HepG2 (cell line): ENCODE results near the gene SAPCD1. TPM values are rescaled to one million over a fixed set of nuclear protein-coding genes. Genes with fewer than 3 reads are reported as not detected.

Source experiments
- CAMTA2 ChIP-seq: sonication (generic); formaldehyde crosslinking; IDR thresholded peaks from 2 replicates; pipeline ENCODE4 v1.4.0; 2020; ENCODE audit warnings: mild to moderate bottlenecking, missing genetic modification reagents, borderline replicate concordance
- ESRRA ChIP-seq: sonication (generic); formaldehyde crosslinking; IDR thresholded peaks from 2 replicates; pipeline ENCODE4 v1.5.1; 2020; ENCODE audit warnings: mild to moderate bottlenecking, low read depth, missing genetic modification reagents
- GPN1 ChIP-seq: sonication (generic); formaldehyde crosslinking; IDR thresholded peaks from 2 replicates; pipeline ENCODE4 v1.5.1; 2020; ENCODE audit warnings: missing genetic modification reagents, borderline replicate concordance
- HDAC2 ChIP-seq: sonication (generic); formaldehyde crosslinking; IDR thresholded peaks from 2 replicates; pipeline ENCODE4 v1.4.0; 2020; ENCODE audit warnings: missing genetic modification reagents
- MAFG ChIP-seq: sonication (generic); formaldehyde crosslinking; IDR thresholded peaks from 2 replicates; pipeline ENCODE4 v1.5.1; 2020; ENCODE audit warnings: mild to moderate bottlenecking, missing genetic modification reagents
- NRL ChIP-seq: sonication (generic); formaldehyde crosslinking; IDR thresholded peaks from 2 replicates; pipeline ENCODE4 v1.5.0; 2020; ENCODE audit warnings: missing genetic modification reagents, mild to moderate bottlenecking, moderate library complexity, borderline replicate concordance
- POLR2G ChIP-seq: fragments of 200-400 bp; formaldehyde crosslinking; IDR thresholded peaks from 2 replicates; pipeline ENCODE4 v1.6.1; 2018; ENCODE audit warnings: mild to moderate bottlenecking, low read depth, low read length, moderate library complexity
- SAP130 ChIP-seq: IDR thresholded peaks from 2 replicates; pipeline ENCODE4 v1.6.1; 2016; ENCODE audit warnings: low read depth
- SMAD1 ChIP-seq: sonication (generic); formaldehyde crosslinking; IDR thresholded peaks from 2 replicates; pipeline ENCODE4 v1.4.0; 2020; ENCODE audit warnings: missing genetic modification reagents, low read depth, mild to moderate bottlenecking, borderline replicate concordance
- SRY ChIP-seq: sonication (generic); formaldehyde crosslinking; IDR thresholded peaks from 2 replicates; pipeline ENCODE4 v1.8.0; 2022; ENCODE audit warnings: mild to moderate bottlenecking, missing genetic modification reagents
- XRCC5 ChIP-seq: fragments of 200-400 bp; formaldehyde crosslinking; optimal IDR thresholded peaks from 2 replicates; pipeline ENCODE3; 2017; ENCODE audit warnings: mild to moderate bottlenecking, low read length
- ZNF501 ChIP-seq: sonication (generic); formaldehyde crosslinking; IDR thresholded peaks from 2 replicates; pipeline ENCODE4 v1.5.1; 2020; ENCODE audit warnings: mild to moderate bottlenecking, moderate library complexity, missing genetic modification reagents
- ZNF543 ChIP-seq: sonication (generic); formaldehyde crosslinking; IDR thresholded peaks from 2 replicates; pipeline ENCODE4 v1.4.0; 2020; ENCODE audit warnings: mild to moderate bottlenecking, missing genetic modification reagents
- polyA plus RNA-seq, 8 experiments: library from polyadenylated mRNA; depleted of rRNA in 3 of 8; stranded (reverse) in 7 of 8; unstranded in 1 of 8; fragments of >200 nt; fragmentation: Illumina TruSeq in 4 of 8; extraction: Trizol in 4 of 8; gene quantifications; 2 replicates each; pipeline versions ENCODE4 v1.2.1 to v1.2.3, GENCODE V29; 2011 to 2016; ENCODE audit warnings: low read depth in 4 of 8, missing spikeins in 1 of 8, mixed read lengths in 1 of 8; ENCODE audit not compliant: insufficient read depth in 1 of 8
- total RNA-seq, 5 experiments: library from RNA; depleted of rRNA; stranded (reverse); fragments of >200 nt; fragmentation: Illumina TruSeq; extraction: Trizol; gene quantifications; 2 replicates each; pipeline ENCODE4 v1.2.3, GENCODE V29; 2016; ENCODE audit warnings: low read depth in 1 of 5
- TF ChIP-seq, protein P1 (sequence below), 2 experiments: fragments of 450-650 bp in 1 of 2; sonication (generic) in 1 of 2; formaldehyde crosslinking in 1 of 2; IDR thresholded peaks; 2 replicates each; pipeline versions ENCODE4 v1.6.1 to v1.8.0; 2016 to 2022; ENCODE audit warnings: antibody characterized with exemption in 1 of 2, mild to moderate bottlenecking in 1 of 2, missing genetic modification reagents in 1 of 2
- TF ChIP-seq, protein P2 (sequence below): sonication (generic); formaldehyde crosslinking; IDR thresholded peaks from 2 replicates; pipeline ENCODE4 v1.5.0; 2020; ENCODE audit warnings: missing genetic modification reagents, mild to moderate bottlenecking, borderline replicate concordance
- TF ChIP-seq, protein P3 (sequence below): sonication (generic); formaldehyde crosslinking; IDR thresholded peaks from 2 replicates; pipeline ENCODE4 v1.8.1; 2022; ENCODE audit warnings: mild to moderate bottlenecking, missing genetic modification reagents

SAPCD1 gene
- total and polyA plus RNA-seq, 2 of the 13 experiments (the other 11 are each of a cell fraction or from before 2014, with no cell fraction given): 2.5 to 3.9 TPM

DNA sequence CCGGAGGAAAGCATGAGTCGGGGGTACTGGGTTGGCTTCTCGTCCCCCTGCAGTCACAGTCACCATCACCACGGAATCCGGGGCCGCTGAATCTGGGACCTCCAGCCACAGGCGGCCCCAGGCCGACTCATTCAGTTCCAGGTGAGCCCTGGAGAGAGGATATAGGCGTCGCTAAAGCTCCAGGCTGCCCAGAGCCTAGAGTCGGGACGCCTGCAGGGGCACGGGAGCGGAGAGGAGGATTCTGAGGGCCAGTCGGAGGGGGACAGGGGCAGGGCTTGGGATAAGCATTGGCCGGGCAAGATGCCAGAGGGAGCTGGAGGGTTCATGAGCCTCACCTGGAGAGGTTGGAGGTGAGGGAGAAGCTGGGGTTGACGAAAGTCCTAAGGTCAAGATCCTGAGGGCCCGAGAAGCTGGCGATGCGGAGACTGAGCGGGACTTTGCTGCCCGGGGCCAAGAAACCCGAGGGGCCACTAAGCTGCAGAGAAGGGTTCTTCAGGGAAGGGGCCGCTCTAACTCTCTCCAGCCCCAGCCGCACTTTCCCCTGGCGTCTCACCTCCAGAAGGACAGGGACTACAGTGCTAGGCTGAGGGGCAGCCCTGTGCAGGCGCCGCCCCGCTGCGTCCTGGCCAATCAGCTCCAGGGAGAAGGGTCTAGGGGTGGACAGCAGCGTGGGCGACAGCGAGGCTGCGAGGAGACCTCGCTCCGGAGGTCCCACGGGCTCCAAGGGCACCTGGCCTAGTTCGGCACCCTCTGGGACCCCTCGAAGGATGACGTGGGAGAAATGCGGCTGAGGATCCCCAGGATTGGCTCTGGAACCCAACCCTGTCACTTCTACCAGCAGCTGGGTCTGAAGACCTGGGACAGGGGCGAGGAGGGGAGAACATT lies 3.7 kb downstream of the SAPCD1 start (continued):
- TF ChIP-seq, protein P1, sequence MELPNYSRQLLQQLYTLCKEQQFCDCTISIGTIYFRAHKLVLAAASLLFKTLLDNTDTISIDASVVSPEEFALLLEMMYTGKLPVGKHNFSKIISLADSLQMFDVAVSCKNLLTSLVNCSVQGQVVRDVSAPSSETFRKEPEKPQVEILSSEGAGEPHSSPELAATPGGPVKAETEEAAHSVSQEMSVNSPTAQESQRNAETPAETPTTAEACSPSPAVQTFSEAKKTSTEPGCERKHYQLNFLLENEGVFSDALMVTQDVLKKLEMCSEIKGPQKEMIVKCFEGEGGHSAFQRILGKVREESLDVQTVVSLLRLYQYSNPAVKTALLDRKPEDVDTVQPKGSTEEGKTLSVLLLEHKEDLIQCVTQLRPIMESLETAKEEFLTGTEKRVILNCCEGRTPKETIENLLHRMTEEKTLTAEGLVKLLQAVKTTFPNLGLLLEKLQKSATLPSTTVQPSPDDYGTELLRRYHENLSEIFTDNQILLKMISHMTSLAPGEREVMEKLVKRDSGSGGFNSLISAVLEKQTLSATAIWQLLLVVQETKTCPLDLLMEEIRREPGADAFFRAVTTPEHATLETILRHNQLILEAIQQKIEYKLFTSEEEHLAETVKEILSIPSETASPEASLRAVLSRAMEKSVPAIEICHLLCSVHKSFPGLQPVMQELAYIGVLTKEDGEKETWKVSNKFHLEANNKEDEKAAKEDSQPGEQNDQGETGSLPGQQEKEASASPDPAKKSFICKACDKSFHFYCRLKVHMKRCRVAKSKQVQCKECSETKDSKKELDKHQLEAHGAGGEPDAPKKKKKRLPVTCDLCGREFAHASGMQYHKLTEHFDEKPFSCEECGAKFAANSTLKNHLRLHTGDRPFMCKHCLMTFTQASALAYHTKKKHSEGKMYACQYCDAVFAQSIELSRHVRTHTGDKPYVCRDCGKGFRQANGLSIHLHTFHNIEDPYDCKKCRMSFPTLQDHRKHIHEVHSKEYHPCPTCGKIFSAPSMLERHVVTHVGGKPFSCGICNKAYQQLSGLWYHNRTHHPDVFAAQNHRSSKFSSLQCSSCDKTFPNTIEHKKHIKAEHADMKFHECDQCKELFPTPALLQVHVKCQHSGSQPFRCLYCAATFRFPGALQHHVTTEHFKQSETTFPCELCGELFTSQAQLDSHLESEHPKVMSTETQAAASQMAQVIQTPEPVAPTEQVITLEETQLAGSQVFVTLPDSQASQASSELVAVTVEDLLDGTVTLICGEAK (IDR thresholded peaks at IDR 0.05): no peak
- TF ChIP-seq, protein P1 (CRISPR knock-in tag; IDR thresholded peaks at IDR 0.05): 0 out of 2 replicates have a peak, but pooled peaks have one; percentile 22
- TF ChIP-seq SRY (CRISPR knock-in tag): no peak
- no peak for TF ChIP-seq MAFG (CRISPR knock-in tag)
- no peak for TF ChIP-seq XRCC5
- TF ChIP-seq, protein P2, sequence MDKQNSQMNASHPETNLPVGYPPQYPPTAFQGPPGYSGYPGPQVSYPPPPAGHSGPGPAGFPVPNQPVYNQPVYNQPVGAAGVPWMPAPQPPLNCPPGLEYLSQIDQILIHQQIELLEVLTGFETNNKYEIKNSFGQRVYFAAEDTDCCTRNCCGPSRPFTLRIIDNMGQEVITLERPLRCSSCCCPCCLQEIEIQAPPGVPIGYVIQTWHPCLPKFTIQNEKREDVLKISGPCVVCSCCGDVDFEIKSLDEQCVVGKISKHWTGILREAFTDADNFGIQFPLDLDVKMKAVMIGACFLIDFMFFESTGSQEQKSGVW: no peak
- peak; percentile 45; the same call in 1 of the 2 replicates for TF ChIP-seq ZNF543 (CRISPR knock-in tag)
- TF ChIP-seq ZNF501: peak; percentile 90
- peak; percentile 79 for TF ChIP-seq SAP130 (CRISPR knock-in tag)
- peak; percentile 46; the same call in 1 of the 2 replicates for TF ChIP-seq ESRRA (CRISPR knock-in tag)
- peak; percentile 75; the same call in 1 of the 2 replicates for TF ChIP-seq NRL (CRISPR knock-in tag)
- TF ChIP-seq SMAD1 (CRISPR knock-in tag): no peak; the same call in 1 of the 2 replicates
- no peak for TF ChIP-seq GPN1 (CRISPR knock-in tag)
- TF ChIP-seq HDAC2: 0 out of 2 replicates have a peak, but pooled peaks have one; percentile 46
- TF ChIP-seq CAMTA2 (CRISPR knock-in tag): peak; percentile 81; the same call in 1 of the 2 replicates
- TF ChIP-seq POLR2G: peak; percentile 86
- TF ChIP-seq, protein P3, sequence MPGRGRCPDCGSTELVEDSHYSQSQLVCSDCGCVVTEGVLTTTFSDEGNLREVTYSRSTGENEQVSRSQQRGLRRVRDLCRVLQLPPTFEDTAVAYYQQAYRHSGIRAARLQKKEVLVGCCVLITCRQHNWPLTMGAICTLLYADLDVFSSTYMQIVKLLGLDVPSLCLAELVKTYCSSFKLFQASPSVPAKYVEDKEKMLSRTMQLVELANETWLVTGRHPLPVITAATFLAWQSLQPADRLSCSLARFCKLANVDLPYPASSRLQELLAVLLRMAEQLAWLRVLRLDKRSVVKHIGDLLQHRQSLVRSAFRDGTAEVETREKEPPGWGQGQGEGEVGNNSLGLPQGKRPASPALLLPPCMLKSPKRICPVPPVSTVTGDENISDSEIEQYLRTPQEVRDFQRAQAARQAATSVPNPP (CRISPR knock-in tag): no peak
